ENCODE results near the gene TNFRSF13B.
"Not testable (repeated sequence)": the region's sequence is repeated elsewhere in the genome, so short reads cannot be mapped to it uniquely, and the experiment has no call there.

TNFRSF13B gene

GRCh38 chr17:17001076-17001777 is 29.3 kb upstream of the TNFRSF13B start:
- DNase-seq (ENCODE audit: low read depth) = no peak
- H3K4me3 ChIP-seq (ENCODE audit: low read depth, low read length) = no peak overlapping the region
- no peak for TF ChIP-seq MYC (IDR thresholded peaks at IDR 0.05; ENCODE audit: low read depth, low read length)
- no peak for TF ChIP-seq POLR2A (IDR thresholded peaks at IDR 0.05; ENCODE audit: extremely low read depth, insufficient read length)
- no peak for TF ChIP-seq CTCF (IDR thresholded peaks at IDR 0.05; ENCODE audit: low read depth, low read length)
- no peak for TF ChIP-seq MAX (IDR thresholded peaks at IDR 0.05; ENCODE audit: low read depth, low read length)

GRCh38 chr17:16999931-17000625 is 28.2 kb upstream of the TNFRSF13B start:
- TF ChIP-seq MYC (IDR thresholded peaks at IDR 0.05; ENCODE audit: low read depth, low read length) = no peak
- no peak for TF ChIP-seq CTCF (IDR thresholded peaks at IDR 0.05; ENCODE audit: low read depth, low read length)
- TF ChIP-seq MAX (IDR thresholded peaks at IDR 0.05; ENCODE audit: low read depth, low read length) = no peak
- no peak for TF ChIP-seq POLR2A (IDR thresholded peaks at IDR 0.05; ENCODE audit: extremely low read depth, insufficient read length)
- H3K4me3 ChIP-seq (ENCODE audit: low read depth, low read length) = no peak overlapping the region
- DNase-seq (ENCODE audit: low read depth) = no peak

GRCh38 chr17:16997514-16998429 is 25.9 kb upstream of the TNFRSF13B start:
- peak; percentile 90 for DNase-seq (ENCODE audit: low read depth)
- H3K4me3 ChIP-seq (ENCODE audit: low read depth, low read length) = no peak overlapping the region
- TF ChIP-seq CTCF (IDR thresholded peaks at IDR 0.05; ENCODE audit: low read depth, low read length) (peak; percentile 100), POLR2A (IDR thresholded peaks at IDR 0.05; ENCODE audit: extremely low read depth, insufficient read length) (no peak), MAX (IDR thresholded peaks at IDR 0.05; ENCODE audit: low read depth, low read length) (peak; percentile 69), MYC (IDR thresholded peaks at IDR 0.05; ENCODE audit: low read depth, low read length) (peak; percentile 27)

- DNase-seq (ENCODE audit: low read depth); H3K4me3 ChIP-seq (ENCODE audit: low read depth, low read length): not testable (repeated sequence)
Observed at GRCh38 chr17:16996726-16997125, 24.8 kb upstream of the TNFRSF13B start.

GRCh38 chr17:16995930-16996329 is 24.0 kb upstream of the TNFRSF13B start:
- TF ChIP-seq MYC (IDR thresholded peaks at IDR 0.05; ENCODE audit: low read depth, low read length) (no peak), CTCF (IDR thresholded peaks at IDR 0.05; ENCODE audit: low read depth, low read length) (no peak), MAX (IDR thresholded peaks at IDR 0.05; ENCODE audit: low read depth, low read length) (no peak), POLR2A (IDR thresholded peaks at IDR 0.05; ENCODE audit: extremely low read depth, insufficient read length) (no peak)
- no peak for DNase-seq (ENCODE audit: low read depth)
- no peak overlapping the region for H3K4me3 ChIP-seq (ENCODE audit: low read depth, low read length)

- H3K4me3 ChIP-seq (ENCODE audit: low read depth, low read length) = no peak overlapping the region
- DNase-seq (ENCODE audit: low read depth) = no peak
- TF ChIP-seq POLR2A (IDR thresholded peaks at IDR 0.05; ENCODE audit: extremely low read depth, insufficient read length) (no peak), MAX (IDR thresholded peaks at IDR 0.05; ENCODE audit: low read depth, low read length) (no peak), MYC (IDR thresholded peaks at IDR 0.05; ENCODE audit: low read depth, low read length) (no peak), CTCF (IDR thresholded peaks at IDR 0.05; ENCODE audit: low read depth, low read length) (no peak)
Observed at GRCh38 chr17:16994631-16995030, 22.7 kb upstream of the TNFRSF13B start.
